Stomach (tissue), 4 donors: ENCODE results near the gene MPG.

Experiments used
- CTCF ChIP-seq, 7 experiments: fragments of 450-650 bp in 4 of 7; fragments of 200-600 bp in 3 of 7; sonication (generic) in 3 of 7; IDR thresholded peaks; one replicate each; pipeline ENCODE4 v1.5.1; 2016 to 2019; ENCODE audit warnings: antibody characterized with exemption in 7 of 7, control low read depth in 2 of 7, mild to moderate bottlenecking in 1 of 7
- EP300 ChIP-seq: sonication (generic); formaldehyde crosslinking; IDR thresholded peaks from one replicate; pipeline ENCODE4 v1.6.1; 2017; ENCODE audit warnings: antibody characterized with exemption
- POLR2A ChIP-seq, 4 donors: fragments of 450-650 bp; IDR thresholded peaks; one replicate each; pipeline ENCODE4 v1.6.1; 2016; ENCODE audit warnings: antibody characterized with exemption in 4 of 4, control low read depth in 2 of 4, mild to moderate bottlenecking in 1 of 4, moderate library complexity in 1 of 4
- POLR2AphosphoS5 ChIP-seq, 3 donors: sonication (generic); formaldehyde crosslinking; IDR thresholded peaks; one replicate each; pipeline ENCODE4 v1.6.1; 2016; ENCODE audit warnings: antibody characterized with exemption in 3 of 3

- TF ChIP-seq CTCF (IDR thresholded peaks at IDR 0.05) (no peak), POLR2A (IDR thresholded peaks at IDR 0.05) (no peak), EP300 (no peak), POLR2AphosphoS5 (IDR thresholded peaks at IDR 0.05) (no peak)
Observed at GRCh38 chr16:130533-131173, 52.6 kb downstream of the MPG start.
